GOT3 (cell line): ENCODE measurements around the gene SYTL1.
A peak's percentile ranks its signal among the peaks of the same experiment; 100 is the strongest.

Experiments used
- DNase-seq: peaks from one replicate; lab custom pipeline; 2025; ENCODE audit warnings: mixed read lengths; lab: John Stamatoyannopoulos, UW

SYTL1 gene

DNA sequence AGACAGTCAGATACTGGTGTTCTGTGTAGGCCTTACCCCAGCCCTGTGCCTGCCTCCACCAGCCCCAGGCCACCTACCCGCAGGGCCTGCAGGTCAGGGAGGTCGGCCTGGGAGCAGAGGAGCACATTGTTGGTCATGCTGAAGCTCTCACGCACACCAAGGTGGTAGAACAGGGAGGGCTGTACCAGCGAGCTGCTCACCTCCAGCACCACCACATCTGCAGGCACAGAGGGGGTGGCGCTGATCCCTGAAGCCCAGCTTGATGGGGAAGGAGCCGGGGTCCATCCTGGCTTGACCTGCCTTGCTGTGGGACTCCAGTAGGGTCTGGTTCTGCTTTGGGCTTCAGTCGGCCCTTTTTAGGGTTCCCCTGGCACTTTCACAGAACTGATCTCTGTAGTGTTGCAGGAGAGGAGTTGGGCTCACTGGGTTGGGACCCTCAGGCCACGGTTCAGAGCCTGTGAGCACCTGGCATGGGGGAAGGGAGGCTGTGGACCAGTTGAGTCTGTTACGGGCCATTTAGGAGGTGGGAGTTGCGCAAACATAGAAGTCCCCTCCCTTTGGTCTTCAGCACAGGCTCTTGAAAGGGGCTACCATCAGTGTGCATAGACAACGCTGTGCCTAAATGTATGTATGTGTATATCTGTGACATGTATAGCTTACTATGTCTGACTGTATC is 23.0 kb downstream of the SYTL1 start:
- no peak for DNase-seq

GRCh38 chr1:27365372-27366112 is 23.7 kb downstream of the SYTL1 start:
- peak; percentile 81 for DNase-seq

DNA sequence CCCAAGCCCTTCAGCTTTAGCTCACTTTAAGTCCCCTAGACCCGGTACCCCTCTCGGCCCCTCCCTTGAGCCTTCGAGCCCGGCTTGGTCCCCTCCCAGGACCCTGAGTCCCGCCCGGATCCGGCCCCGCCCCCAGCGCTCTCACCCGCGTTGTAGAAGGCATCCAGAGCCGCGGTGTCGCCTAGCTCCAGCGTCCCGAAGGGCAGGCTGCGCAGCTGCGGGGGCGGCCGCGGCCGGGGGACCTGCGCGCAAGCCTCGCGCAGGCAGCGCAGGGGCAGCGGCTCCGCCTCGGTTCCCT is 24.2 kb downstream of the SYTL1 start:
- DNase-seq = peak; percentile 68

DNA sequence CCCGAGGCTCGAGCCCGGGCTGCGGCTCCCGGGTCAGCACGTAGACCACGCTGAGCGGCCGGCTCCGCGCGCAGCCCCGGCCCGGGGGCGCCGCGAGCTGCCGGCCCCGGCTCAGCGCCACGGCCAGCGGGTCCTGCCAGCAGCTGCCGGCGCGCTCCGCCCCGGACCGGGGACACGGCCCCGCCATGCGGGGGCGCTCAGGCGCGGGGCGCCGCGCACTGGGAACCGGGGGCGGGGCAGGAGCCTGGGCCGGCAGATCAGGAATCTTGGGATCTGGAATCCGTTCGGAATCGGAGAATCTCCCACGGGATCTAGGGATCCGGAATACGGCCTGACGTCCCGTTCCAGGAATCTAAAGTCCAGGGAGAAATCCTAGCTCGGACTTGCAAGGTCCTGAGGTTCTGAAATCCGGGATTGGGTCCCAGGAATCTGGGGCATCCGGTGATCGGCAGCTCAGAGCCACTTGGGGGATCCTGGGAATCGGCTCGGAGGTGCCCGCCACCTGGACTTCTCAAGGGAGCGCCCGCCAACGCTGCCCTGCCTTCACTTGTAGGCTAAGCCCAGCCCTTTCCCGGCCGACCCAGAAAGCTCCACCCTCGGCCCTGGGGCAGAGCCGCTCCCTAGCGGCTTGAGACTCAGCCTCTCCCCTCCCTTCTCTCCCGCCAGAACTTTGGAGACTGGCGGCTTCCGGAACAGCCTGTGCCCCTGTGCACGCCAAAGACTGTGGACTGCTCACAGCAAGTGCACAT is 24.8 kb downstream of the SYTL1 start, which contains the start of gene MAP3K6:
Gene MAP3K6 (minus strand): TSS at position 551 of the 749 bp plus-strand sequence. CDS start 364 bp downstream, at position 187.
- DNase-seq = peak; percentile 52

DNA sequence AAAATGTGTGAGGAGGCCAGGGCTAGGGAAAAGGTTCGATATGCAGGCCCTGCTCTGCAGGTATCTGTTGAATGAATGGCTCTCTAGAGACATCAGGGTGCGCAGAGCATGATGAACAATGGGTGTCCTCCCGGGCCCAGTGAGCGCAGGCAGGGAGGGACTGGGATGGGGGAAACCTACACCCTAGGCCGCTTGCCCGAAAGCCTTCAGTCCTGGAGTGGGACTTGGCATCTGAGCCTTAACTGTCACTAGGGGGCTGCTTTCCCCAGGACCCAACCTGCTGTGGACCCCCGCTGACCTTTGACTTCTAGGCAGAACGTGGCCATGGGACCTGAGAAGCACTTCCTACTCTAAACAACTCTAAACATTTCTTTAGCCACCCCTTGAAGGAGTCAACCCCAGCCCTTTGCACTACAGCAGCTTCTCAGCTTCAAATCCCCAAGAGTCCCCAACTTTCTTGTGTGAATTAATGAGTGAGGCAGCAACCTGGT is 25.4 kb downstream of the SYTL1 start:
- no peak for DNase-seq

DNA sequence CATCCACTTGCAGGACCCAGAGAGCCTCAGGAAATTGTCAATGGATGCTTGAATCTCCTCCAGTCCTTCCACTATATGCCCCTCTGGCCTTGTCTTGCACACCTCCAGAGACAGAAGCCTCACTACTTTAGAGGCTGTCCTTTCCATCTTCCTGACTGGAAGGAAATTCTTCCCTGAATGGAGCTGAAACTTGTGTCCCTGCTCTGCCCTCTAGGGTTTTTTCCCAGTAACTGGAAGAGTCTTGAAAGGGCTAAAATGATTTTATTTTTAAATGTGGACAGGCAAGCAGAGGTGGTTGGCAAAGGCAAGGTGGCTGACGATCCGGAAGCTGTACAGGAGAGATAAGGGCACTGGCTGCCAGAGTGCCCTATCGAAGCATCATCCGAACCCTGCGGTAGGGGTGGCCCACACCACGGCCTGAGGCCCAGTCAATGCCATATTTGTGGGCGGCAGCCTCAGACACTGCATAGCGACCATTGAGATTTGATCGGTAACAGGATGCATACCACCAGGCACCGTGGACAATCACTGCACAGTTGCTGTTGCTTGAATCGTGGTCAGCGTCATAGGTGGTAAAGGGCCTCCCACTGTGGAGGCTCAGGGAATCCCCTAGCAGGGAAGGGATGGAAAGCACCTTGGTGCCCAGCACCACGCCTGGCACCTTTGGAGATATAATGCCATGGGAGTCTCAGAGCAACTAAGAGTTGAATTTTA is 27.2 kb downstream of the SYTL1 start:
- DNase-seq = no peak

DNA sequence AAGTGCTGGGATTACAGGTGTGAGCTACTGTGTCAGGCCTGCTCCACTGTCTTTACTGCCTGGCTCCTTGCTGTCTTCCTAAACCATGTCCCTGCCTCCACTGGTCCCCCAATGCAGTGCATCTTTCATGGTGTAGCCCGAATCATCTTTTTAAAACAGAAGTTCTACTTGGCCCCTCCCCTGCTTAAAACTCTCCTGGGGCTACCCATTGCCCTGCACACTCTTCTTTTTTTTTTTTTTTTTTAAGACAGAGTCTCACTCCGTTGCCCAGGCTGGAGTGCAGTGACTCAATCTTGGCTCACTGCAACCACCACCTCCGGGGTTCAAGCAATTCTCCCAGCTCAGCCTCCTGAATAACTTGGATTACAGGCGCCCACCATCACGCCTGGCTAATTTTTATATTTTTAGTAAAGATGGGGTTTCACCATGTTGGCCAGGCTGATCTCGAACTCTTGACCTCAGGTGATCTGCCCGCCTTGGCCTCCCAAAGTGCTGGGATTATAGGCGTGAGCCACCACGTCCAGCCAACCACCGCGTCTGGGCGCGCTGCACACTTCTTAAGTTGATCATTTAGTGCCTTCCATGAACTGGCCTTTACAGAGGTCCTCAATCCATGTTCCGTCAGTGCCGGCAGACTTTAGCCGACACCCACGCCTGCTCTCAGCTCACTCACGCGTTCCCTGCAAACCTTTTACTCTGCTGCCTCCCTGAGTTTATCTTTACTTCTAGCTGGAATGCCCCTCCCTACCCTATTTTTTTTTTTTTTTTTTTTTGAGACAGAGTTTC is 30.4 kb downstream of the SYTL1 start:
- no peak for DNase-seq

DNA sequence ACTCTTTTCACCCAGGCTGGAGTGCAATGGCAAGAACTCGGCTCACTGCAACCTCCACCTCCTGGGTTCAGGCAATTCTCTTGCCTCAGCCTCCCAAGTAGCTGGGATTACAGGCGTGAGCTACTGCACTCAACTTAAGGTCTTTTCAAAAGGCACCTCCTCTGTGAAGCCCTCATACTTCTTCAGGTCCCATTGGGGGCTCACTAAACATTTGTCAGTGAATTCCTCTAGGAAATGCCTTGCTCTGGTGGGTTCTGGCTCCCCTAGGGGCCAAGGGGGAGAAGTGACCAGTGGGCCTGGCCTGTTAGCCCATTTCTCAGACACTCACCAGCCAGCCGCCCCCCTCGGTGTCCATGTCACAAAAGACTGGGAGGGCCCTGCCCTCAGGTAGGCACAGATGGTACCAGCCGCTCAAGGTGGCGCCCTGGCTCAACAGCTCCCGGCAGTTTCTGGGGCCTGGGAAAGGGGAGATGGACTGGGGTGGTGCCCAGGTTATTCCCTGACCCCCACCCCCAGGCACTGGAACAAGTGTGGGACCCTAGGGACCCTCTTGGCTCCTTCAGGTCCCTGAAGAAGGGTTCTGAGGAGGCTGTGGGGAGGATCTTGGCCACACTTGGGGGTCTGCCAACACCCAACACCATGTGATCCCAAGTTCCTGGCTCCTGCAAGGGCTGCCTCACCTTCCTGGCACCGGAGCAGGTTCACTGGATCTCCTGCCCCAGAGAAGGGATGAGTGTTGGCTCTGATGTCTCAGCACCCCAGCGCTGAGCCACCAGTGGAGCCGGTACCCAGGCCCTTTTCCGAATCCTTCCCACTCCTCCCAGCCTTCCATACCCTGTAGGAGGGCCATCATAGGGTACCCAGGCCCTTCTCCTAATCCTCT is 31.2 kb downstream of the SYTL1 start:
- no peak for DNase-seq

DNA sequence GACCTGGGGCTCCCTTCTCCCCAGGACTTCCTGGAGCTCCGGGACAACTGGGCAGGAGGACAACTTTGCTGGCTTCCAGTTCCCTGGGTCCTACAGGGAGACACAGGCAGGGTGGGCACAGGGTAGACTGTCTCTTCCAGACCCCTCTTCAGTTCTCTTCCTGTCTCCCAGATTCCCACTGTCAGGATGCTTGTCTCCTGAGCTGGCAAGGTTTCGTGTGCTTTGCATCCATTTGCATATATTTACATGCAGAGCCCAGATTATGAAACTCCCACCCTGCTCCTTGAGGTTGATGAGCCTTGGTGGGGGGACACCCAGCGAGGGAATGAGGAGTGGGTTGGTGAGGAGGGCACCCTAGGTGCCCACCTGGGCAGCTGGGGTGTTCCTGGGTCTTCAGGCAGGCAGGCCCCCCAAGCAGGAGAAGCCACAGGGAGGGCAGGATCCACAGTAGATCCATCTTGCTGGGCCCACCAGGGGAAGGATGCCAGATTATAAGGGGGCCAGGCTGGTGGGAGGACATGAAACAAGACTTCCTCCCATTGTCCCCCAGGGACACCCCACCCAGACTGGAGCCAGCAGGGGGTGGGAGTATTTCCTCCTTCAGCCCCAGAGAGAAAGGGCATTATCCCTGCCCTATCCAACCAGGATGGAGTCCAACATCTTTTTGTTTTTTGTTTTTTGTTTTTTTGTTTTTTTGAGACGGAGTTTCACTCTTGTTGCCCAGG is 32.7 kb downstream of the SYTL1 start, which contains the start of gene FCN3:
Gene FCN3 (minus strand): TSS at position 463 of the 725 bp plus-strand sequence. CDS start 6 bp downstream, at position 457.
- no peak for DNase-seq

DNA sequence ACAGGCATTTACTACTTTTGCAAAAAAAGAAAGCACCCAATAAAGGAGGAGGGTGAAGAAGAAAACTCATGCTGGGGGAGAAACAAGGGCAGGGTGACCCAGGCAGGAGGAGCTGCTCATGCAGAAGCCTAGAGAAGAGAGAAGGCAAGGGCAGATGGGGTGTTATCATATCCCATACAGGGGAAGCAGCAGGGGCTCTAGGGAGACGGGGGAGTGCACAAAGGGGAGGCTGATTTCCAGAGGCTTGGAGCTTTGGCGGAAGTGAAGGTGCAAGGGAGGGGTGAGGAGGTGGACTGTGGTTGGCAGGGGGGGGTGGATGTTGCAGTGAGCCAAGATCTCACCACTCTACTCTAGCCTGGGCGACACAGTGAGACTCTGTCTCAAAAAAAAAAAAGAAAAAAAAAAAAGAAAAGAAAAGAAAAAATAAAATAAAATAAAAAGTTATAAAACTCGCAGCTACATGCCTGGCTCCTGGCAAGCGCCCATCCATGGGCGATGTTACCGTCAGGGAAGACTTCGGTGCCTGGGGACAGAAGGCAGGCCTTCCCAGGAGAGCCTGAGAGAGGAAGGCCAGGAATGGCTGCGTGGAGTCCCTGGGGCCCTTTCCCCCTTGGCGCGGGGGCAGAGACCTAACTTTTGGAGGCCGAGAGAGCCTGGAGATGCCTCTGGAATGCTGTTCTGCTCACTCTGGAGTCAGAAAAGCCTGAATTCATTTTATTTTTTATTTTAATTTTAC is 36.1 kb downstream of the SYTL1 start:
- DNase-seq = no peak

- DNase-seq = no peak
These were observed 37.8 kb downstream of the SYTL1 start for GRCh38 chr1:27379564-27380122.

DNA sequence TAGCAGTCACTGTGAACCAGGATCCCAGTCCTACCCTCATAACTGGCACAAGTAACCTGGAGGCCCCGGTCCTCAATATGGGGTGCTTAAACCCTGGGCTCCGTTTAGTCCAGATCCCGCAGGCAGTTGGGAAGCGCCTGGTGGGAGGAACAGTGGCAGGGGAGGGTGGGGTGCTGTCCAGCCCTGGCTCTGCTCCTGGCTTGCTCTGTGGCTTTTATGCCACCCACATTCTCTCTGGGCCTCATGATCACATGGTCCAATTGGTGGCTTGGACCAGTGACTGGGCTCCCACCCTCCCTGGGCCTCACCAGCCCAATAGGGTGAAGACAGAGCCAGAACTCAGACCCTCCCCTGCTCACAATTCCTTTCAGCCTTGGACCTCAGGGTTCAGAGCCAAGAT is 38.4 kb downstream of the SYTL1 start:
- DNase-seq = no peak

DNA sequence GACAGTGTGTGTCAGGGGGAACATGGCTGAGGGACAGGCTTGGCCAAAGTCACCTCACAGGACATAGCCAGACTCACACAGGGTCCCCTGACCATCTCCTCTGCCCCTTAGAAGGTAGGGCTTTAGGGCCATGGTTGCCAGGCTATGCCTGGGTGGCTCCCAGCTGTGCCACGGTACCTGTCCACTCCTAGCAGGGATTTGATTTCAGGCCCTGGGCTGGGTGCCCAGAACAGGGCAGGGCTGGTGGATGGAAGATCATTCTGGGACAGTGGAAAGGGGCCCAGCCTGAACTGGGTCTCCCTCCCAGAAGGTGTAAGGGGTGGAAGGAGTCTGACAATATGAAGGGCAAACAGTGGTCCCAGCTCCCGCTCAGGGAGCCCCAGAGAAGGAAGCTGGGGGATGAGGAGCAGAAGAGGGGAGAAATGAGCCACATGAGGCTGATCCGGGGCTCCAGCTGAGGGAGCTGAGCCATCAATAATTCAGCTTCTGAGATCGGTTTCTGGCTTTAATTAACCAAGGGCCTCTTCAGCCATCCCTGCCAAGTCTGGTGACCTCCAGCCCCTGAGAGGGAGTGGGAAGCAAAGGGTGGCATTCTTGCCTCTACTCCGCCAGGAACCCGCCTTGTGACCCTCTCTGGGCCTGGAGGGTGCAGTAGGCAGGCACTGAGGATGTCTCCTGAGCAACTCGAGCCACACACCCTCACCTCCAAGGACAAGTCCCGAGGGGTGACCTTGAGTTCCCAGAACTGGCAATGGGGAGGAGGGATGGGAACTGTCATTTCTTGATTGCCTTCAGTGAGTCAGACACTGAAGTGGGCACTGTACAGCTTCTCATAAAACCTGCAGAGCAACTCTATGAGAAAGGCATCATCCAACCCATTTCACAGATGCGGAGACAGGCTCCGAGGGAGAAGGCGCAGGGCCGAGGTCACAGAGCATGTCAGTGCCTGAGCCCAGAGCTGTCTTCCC is 39.2 kb downstream of the SYTL1 start:
- no peak for DNase-seq

DNA sequence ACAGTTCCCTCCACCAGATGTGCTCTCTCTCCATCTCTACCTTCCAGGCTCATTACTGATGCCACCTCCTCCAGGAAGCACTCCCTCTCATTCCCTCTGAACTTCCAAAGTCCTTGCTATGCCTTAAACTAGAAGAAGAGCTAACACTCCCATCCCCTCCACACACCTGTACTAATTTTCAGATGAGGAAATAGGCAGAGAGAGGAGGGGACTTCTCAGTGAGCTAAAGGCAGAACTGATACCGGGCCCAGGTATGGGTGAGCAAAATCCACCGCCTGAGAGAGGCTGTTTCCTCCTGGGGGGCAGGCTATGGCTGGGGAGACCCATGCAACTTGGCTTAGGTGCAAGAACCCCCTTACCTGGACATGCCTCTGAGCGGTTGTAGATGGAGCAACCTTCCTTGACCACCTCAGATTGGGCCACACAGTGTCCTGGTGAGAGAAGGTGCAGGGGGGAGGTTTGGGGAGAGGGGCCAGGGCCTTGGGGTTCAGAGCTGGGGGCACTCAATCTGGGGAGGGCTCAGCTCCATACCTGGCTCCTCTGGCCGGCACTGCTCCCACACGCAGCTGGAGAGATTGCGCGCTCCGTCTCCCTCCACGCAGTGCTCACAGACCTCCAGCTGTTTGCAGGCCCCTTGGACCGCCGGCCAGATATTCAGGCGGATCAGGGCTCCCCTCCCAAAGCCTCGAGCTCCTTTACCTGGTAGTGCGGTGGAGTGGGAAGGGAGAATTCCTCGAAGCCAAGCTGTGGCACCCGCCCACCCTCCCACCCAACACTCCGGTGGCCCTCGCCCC is 40.3 kb downstream of the SYTL1 start:
- DNase-seq = no peak

- no peak for DNase-seq
These were observed 41.3 kb downstream of the SYTL1 start, which contains the start of gene CD164L2 for GRCh38 chr1:27383039-27383605. Gene CD164L2, minus strand, starts transcription at chr1:27383333. Its CDS starts 94 bp downstream, at chr1:27383239.

DNA sequence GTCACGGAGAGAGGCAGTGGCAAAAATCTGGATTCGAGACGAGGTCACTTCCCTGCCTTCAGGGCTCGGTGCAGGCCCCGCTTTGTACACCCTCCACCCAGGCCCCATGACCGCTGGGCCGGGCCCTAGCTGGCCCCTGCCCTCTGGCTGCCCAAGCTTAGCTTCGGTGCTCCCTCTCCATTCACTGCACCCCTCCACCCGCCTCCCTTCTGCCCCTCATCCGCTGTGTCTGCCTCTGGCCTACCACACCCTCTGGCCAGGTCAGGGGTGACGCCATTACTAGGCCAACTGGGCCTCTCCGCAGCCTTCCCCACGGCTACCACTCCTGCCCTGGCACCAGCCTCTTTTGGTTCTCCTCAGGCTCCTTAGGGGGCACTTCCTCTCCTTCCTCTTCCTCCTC is 41.8 kb downstream of the SYTL1 start:
- DNase-seq = no peak
